ENCODE data around the gene KCNMA1.
A peak's percentile ranks its signal among the peaks of the same experiment; 100 is the strongest.

Gene KCNMA1

DNA sequence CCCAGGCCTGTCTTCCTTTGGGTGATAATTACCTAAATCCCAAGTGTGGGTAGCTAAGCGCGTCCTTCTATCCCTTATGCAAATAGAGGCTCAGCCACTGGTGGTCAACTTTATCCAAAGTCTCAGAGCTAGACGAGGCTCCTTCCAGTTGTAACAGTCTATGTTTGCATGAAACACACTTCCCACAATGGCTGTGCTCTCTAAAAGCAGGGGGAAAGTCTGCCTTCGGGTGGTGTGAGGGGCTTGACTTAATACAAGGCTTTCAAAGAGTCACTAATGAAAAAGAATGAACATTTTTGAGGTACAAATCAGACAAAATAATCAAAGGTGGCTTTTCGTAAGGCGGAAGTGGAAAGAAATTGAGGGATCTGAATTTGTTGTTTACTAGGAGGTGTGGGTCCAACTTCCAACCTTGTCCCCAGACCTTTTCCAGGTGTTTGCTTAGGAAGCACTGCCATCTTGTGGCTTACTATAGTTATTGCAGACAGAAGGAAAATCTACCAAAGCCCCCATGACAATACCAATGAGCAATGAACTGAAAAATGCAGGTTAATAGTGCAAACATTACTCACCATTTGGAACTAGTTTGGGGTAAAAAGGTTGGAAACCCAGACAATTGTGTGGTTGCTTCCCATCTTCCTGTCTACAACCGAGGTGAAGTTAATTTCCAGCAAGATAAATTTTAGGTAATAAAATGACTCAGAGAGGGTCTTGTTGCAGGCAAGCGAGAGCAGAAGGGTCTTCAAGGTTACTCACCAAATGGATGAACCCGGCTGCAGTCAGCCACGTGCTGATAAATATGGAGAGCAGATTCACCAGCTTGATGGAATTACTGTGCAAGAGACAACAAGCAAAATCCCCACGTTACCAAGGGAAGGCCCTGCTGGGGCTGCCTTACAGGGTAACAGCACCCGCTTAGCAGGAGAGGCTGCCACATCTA, 525.7 kb downstream of the KCNMA1 start:
- peak; percentile 88 for DNase-seq (ENCODE audit: low read depth)

DNA sequence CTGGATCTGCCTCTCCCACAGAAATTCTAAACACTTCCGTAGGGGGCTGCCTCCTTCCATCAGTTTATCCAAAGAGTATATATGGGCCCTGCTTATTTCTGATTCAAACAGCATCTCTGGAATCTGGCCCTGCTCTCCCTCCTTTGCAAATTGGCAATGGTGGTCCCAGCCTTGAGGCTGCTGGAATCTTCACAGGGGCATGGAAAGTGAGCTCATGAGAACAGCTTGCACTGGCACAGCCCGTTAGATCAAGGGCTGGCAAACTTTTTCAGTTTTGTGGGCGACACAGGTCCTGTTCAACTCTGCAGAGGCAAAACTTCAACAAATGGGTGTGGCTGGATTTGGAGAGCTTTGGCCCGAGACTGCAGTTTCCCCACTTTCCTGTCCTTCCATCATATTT, 526.9 kb downstream of the KCNMA1 start:
- no peak for DNase-seq (ENCODE audit: low read depth)

DNA sequence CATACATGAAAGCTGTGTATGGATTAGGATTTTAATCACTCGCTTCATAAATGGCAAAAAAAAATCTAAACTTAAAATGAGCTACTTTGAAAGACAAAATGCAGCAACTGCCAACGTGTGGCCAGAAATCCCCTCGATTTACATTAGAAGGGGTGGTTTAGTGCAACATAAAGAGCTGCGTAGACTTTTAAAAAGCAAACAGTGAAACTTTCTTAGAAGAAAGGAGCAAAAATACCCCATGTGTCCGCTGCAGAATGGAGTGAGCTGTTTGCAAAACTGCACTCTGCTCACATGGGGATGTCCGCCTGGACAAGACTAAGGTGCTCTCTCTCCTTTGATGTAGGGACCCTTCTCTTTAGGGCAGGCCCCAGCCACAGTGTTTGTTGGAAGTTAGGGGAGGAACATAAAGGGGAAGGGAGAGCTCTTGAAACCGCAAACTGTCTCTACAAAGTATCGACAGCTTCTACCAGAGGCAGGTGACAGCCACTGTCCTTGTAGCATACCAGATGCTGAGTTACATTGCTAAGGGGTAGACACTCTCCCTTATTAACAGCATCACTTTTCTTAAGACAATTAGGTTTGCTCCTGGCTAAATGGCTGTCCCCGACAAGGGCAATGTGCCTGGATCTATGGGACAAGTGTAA, 528.1 kb downstream of the KCNMA1 start:
- no peak for DNase-seq (ENCODE audit: low read depth)

DNA sequence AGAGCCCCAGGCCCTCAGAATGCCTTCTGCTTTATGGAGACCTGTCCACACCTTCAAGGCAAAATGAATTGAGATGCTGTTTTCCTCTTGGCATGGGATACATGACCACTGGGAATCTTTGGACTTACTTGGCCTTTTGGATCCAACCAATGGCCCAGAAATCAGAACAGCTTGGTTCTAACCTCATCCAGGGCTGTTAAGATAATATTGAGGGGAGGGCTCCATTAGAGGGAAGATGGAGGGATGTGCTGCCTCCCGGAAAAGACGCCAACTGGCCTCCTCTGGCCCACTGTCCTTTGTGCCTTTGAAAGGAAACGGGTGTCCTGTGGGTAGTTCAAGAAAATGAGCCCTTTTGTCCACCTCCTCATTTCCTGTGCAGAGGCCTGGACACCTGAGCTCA, 530.9 kb downstream of the KCNMA1 start:
- DNase-seq (ENCODE audit: low read depth) = no peak

DNA sequence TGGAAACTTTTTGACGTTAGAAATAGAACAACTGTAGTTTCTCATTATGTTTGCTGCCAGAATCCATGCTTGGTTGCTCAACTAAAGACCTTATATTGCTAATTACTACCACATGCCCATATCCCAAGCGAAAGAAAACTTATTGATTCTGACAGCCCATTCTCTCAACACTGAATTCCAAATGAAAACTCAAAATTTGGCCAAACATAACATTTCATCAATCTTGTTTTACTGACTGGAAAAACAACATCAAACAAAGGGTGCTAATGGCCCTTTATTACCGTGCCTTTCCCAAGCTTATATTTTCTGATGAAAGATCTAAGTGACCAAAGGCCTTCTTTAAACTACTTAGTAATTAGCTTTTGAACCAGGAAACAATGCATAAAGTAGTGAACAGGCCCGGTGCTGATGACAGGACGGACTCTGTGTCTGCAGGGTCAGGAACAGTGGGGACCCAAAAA, 531.8 kb downstream of the KCNMA1 start:
- no peak for DNase-seq (ENCODE audit: low read depth)

DNA sequence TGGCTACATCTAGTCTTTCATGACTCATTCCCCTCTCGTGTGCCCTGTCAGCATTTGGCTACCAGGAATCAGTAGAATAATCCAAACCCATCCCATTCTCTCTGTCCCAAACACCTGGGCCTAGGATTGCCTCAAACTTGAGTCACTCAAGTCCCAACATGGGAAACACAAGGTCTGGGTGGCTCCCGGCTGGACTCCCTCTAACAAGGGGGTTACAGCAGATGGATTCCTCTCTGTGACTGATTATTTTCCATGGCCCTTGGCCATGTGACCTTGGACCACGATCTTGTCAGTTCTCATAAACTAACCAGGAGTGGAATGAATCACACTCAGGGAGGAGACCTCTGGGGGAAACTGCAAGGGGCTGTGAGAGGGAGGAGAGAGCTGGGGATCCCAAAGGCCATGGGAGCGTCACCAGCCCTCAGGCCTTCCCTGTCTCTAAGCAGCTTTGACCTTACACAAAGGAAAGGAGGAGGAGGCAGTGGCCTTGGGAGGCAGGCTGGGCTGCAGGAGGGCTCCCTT, 533.1 kb downstream of the KCNMA1 start:
- peak; percentile 80 for DNase-seq (ENCODE audit: low read depth)

DNA sequence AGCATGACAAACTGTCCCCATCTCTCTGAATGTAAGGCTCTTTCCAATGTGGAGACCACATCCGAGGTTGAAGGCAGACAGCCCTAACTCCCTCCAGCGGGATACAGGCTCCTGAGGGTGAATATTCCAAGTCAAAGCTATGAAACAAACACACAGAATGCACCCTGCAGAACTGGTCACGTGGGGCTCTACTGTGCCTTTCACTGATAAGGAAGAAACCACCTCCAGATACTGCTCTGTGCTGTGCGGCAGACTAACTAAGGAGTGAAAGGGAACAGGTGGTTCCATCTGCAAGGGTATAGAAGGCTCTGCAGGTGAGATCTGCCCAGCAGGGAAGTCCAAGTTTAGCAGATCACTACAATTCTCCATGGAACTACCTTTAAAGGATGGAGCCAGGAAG, 534.4 kb downstream of the KCNMA1 start:
- DNase-seq (ENCODE audit: low read depth) = no peak

DNA sequence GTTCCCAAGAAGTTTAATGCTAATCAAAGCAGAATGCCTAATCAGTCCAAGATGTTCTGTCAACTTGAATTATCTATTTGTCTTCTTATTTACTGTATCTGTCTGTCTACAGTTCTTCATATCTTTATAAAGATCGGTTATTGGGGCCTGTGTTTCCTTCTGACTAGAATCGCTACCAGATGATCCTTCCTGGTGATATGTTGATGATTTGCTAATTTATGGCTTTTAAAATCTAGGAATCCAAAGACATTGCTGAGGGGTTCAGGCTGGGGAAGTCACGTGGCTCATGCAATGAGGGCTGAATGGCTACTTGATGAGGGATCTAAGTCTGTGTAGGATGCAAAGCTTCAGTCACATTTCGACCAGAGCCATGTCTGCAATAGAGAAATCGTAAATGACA, 536.3 kb downstream of the KCNMA1 start:
- no peak for DNase-seq (ENCODE audit: low read depth)

DNA sequence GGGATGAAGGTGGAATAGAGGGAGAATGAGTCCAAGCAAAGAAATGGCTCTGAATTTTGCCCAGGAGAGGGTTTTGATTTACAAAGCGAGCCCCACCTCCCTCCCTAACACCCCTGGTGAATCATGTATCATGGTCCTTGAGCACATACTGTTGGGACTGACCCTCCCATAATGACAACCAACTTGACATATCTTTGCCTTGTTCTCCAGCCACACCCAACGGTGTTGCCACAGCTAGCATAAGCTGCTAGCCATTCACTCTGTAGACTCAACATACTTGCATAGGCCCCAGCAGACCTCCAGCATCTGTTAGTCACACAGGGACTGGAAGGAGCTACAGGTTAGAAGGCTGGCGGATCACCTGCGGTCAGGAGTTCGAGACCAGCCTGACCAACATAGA, 538.5 kb downstream of the KCNMA1 start:
- no peak for DNase-seq (ENCODE audit: low read depth)

DNA sequence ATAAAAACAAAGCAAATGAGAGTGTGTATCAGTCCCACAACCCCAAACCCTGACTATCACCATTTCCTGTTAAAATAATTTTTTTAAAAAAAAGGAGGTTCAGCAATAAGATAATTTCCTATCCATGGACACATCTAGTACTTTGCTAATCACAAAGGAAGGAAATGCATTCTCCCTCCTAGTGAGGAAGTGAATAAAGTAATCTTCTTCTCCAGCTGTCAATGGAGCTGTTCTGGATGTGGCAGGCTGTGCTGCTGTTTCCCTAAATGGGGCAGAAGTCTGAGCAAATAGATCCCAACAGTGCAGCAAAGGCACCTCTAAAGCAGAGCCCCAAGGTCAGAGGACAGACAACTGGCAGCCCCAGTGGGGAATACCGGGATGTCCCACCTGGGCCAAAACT, 540.0 kb downstream of the KCNMA1 start:
- no peak for DNase-seq (ENCODE audit: low read depth)

DNA sequence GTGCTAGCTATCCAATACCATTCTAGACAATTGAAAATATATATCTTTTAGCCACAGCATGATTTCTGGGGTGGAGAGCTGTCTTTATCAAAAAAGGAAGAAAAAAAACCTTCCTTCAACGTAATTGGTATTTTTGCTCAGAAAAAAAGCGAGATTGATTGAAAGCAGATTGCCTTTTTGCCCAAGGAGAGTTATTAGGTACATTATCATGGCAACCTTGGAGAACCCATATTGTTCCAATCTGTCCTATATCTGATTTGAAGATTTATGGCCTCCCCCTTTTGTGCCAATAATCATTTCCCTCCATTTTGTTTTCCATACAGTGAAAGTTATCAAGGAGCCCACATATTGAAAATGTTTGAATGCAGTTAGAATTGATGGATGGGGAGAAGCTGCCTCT, 544.5 kb downstream of the KCNMA1 start:
- DNase-seq (ENCODE audit: low read depth) = no peak

DNA sequence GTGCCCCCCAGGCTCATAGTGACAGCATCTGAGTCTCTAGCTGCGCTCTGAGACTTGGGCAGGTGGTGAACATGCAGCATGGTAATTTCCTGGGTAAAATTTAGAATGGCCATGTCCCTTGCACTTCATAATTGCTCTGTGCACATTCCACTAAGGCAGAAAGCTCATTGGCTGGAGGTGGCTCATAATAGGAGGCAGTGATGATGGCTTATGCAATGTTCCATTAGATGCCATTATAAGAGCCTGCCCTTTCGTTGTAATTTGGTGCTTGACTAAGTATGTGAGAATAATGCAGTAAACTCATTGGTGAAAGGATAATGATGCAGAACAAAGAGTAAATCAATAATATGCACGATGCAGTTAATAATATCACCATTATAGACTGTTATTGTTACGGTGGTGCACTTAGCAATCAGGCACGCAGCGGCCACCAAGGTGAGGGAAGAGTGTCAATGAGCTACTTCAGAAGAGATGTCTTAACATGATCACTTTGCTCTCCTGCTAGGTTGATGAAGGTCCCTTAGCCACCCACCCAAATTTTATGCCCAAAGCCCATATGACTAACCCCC, 545.9 kb downstream of the KCNMA1 start:
- no peak for DNase-seq (ENCODE audit: low read depth)

DNA sequence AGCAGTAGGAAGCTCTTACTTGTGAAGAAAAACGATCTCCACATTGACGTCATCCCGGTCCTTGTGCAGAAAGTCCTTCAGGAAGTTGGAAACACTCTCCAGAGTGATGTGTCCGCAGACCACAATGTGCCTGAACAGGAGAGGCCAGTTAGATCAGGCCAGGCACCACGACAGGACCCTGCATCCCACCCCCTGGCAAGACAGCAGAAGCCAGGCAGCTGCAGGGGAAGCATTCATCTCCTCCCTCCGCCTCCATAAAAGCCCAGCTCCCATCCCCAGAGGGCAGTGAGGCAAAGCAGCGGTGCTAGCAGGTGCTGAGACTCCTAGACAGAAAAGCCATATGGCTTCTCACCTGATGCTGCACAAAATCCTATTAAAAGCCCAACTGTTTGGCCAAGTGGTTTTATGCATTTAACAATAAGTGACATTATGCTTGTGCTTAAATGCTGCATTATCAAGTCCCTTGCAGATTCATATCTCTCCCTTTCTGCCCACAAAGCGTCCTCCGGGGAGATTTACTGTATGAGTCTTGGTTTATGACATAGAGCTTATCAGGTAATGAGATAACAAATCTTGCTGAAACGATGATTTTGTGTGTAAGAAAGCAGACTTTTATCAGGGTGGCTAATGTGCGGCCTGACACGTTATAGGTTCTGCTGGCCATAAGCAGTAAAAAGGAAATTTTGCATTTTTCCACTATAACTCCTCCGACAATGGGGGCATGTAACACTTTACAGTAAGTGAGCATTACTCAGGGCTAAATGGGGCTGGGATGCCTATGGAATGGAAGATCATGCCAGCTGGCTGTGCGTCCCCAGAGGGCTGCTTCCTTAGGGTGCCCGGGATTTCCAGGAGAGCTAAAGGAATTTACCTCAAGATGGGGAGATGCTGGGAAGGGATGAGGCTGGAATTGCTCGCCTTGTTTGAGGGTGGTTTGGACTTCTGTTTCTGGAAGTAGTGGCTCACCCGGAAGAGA, 546.9 kb downstream of the KCNMA1 start:
- no peak for DNase-seq (ENCODE audit: low read depth)

DNA sequence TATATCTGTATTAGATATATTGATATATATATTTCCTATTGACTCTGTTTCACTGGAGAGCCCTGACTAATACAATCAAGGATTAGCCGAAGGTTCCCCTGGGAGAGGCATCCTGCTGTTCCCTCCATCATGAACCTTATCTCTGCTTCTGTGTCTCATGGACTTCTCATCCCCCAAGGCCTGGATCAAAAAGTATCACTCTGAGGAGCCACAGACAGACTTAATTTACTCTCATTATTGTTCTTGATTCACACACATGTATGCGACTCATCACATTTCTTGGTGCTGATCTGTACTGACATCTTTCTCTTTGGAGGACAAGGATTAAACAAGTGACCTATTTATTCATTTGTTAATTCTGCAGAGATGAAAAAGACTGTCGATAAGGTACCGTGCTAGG, 550.2 kb downstream of the KCNMA1 start:
- peak; percentile 31 for DNase-seq (ENCODE audit: low read depth)

DNA sequence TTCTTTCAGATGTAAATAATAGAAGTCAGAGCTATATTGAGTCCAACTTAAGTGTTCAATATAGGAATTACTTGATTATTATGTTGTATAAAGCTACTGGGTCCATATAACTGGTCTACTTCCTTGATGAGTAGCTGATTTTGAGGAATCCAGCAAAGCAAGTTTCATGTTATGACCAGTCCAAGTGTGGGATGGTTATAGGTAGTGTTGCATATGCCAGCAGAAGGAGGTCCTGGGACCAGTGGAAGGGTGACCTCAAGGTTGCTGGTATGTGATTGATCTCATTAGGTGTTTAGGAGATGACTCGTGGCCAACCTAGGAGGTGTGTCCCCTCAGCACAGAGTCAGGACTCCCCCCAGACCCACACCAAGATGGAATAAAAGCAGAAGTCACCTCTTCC, 551.5 kb downstream of the KCNMA1 start:
- no peak for DNase-seq (ENCODE audit: low read depth)

DNA sequence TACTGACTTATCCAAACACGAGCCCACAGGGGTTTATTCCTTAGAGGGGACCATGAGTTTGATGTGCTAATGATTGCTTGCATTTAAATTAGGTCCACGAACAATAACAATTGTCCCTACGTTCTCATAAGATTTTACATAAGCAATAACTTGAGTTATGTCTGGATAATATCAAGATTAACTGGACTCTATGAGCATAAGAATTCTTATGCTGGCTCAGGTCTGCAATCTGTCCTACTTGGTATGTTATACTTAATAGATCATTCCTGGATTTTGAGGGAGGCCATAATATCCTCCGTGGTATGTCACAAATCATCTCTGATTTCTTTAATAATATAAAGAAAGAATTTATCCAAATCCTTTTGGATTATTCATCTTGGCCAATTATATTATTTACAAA, 552.3 kb downstream of the KCNMA1 start:
- no peak for DNase-seq (ENCODE audit: low read depth)

DNA sequence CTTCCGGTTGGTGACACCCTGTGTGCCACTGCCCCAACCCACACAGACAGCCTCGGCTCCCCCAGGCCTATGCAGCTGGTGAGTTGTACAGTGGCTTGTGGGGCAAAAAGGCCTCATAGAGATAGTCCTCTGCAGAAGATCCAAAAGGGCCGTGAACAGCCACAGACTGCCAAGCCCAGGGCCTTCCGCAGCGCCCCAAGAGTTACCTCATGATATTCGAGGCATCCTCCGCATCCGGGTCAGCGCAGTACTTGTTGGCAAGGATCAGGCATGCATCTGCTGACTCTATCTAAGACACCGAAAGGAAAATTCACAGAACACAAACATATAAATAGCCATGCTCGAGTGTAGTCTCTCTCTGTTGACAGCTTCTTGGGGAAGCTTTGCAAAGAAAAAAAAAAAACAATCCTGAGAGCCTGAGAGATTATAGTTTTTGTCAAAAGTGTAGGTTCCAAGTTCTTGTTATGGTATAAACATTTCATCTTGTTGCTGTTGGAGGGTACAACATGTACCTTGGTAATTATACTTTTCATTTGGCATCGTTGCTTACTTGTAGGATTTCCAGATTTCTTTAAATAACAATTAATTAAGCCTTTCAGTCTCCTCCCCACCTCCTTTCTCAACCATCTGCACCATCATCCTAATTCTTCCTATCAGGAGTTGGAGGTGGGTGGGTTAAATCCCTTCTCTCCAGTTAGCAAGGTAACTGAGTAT, 553.0 kb downstream of the KCNMA1 start:
- DNase-seq (ENCODE audit: low read depth) = no peak

DNA sequence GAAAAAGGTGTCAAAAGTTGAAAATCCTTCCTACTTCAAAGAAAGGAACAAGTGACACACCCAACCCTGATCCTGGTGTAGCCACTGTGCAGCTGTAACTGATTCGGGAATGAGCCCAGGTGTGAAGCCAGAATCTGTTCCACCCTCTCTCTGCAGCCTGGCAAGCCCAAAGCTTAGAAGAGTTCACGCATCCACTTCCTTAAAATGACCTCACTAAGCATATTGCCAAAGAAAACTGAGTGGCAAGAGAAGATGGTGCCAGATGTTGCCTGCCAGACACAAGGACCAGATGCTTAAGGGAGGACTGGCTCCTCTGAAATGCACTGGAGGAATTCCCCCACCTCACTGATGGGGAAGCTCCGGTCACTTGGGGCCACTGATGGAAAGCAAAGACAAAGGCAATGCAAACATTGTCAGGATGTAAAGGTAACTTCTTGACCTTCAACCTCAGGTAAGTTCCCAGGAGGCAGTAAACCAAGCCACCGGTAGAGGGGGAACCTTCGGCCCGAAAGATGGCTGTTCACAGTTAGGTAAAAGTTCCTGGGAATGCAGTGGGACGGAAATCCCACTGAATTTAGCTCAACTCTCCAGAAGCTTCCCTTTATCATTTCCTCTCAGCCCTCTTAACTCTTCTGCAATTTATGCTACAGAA, 554.9 kb downstream of the KCNMA1 start:
- DNase-seq (ENCODE audit: low read depth) = no peak

DNA sequence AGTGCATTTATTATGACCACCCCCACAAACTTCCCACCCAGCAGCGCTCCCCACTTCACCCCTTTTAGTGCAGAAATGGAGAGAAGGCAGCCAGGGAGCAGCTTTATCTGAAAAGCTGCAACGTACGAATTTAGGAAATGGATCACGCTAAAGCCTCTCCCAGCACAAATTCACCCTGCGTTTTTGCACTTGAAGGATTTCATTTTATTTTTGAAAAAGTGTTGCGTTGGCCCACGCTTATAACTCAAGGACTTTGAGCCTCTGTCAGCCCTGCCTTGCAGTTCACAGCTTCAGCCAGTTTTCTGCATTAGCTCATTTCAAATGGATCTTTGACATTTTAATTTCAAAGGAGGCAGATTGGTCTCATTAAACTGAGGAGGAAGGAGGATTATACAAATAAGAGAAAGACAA, 556.1 kb downstream of the KCNMA1 start:
- DNase-seq (ENCODE audit: low read depth) = no peak

DNA sequence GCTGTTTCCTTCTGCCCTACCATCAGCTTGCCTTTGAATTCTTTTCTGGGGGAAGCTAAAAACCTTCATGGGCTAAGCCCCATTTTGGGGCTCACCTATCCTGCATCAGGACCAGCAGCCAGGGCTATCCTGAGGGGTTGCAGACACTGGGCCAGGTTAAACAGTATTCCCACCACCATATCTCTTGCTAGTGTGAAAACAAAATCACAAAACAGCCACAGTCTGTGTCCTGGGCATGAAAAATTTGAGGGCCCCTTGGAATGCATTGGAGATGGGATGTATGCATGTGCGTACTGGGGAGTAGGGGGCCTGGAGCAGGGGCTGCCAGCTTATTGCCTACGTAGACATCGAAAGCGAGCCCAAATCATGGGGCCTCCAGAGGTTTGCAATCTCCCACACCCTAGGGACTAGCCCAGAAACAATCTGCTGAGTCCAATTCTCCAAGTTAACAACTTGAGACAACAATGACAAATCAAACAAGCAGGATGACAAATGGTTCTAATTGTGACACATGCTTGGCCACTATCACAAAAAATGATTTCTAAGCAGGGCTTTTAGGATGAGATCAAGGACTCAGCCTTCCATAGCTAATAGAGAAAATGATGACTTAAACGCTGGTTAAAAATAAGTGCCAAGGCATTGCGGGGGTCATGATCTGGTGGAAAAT, 557.1 kb downstream of the KCNMA1 start:
- no peak for DNase-seq (ENCODE audit: low read depth)
